HG03575 (cell line): ENCODE measurements around the gene ACP4.

Experiments
- ATAC-seq: cut with Tn5 transposase; IDR thresholded peaks from one replicate; pipeline ENCODE4 v1.9.1; 2021; ENCODE audit not compliant: unreplicated experiment, insufficient number of reproducible peaks, low FRiP score; ENCODE audit errors: extremely low read depth

The ACP4 gene

DNA sequence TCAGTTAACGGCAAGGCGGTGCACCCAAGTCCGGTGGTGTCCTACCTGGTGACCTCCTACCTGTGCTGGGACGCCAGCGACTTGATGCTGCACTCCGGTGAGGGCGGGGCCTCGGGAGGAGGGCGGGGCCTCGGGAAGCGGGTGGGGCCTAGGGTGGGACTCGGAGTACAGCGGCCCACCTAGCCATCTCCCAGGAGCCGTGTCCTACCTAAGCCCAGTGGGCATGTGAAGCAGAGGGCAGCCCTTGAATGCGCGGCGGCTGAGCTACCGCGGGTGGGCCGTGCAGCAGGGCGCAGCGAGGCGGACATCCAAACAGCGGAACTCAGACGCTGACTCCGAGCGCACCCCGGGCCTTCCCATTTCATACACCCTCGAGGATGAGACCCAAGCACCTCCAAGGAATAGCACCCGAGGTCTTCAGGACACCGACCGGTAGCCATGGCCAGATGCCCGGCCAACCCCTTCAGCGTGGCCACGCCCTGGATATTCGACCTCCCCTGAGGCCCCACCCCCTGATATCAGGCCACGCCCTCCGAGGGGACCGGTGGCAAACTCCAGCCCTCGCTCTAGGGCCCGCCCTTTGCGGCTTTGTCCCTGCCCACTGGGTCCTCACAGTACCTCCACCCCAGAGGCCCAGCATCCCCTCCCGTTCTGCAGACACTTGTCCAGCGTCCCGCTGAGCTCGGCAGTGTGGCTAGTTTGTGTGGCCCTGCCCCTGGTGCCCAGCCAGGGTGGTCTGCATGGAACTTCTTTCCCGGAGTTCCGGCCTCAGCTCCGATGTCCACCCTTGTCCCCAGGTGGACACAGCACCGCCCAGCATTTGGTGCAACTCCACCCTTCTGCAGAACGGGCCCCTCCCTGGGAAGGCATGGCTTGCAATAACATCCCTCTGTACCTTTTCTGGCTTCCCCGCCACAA, 28.0 kb downstream of the ACP4 start:
- no peak for ATAC-seq

DNA sequence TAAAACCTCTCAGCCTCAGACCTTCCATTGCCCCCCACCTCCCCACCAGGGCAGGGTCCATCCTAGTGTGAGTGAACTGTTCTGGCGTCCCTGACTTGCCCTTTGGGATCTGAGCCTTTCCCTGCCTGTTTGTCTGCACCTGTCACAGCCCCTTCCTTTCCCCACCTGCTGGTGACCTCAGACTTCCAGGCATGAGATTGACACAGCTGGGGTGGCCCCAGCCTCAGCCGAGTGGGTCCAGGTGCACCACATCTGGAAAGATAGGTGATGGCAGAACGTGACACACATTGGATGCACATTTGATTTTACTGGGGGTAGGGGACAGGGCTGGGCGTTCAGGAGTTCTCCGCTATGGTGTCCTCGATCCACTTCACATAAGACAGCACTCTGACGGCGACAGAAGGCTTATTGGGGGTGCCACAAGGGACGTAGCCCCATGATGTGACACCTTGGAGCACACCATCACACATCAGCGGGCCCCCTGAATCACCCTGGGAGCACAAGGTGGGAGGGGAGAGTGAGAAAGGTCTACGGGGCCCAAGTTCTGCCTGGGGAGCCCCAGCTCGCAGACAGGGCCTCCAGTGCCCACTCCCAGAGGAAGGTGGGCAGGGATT, 28.8 kb downstream of the ACP4 start:
- ATAC-seq = no peak

DNA sequence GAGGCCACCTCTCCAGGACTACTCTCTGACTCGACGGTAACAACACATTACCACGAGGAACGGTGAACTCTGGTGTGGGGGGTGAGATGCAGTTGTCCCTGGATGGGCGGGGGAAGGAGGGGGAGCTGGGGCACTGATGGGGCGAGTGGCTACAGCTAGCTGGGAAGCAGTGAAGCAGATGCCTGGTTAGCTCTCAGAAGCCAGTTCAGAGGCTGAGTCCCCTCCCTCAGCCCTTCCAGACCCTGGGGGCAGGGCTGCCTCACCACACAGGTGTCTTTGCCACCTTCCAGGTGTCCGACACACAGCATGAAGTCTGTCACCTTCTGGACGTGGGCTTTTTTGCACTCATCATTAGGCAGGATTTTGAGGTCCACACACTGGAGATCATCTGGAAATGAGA, 29.4 kb downstream of the ACP4 start:
- ATAC-seq = no peak

DNA sequence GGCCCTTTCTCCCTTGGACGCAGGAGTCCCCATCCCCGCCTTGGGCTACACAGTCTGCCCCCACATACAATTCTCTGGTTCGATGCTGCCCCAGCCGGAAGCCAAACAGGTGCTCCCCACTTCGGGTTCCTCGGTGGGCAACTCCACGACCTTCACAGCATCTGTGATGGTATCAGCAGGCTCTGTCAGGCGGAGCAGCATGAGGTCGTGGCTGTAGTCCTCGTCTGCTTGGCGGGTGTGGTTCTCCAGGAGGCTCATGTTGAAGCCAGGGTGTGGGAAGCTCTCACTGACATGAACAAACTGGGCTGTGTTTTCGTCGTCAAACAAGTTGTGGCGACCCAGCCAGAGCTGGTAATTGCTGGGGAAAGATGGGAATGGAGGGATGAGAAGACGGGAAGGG, 29.9 kb downstream of the ACP4 start:
- no peak for ATAC-seq

DNA sequence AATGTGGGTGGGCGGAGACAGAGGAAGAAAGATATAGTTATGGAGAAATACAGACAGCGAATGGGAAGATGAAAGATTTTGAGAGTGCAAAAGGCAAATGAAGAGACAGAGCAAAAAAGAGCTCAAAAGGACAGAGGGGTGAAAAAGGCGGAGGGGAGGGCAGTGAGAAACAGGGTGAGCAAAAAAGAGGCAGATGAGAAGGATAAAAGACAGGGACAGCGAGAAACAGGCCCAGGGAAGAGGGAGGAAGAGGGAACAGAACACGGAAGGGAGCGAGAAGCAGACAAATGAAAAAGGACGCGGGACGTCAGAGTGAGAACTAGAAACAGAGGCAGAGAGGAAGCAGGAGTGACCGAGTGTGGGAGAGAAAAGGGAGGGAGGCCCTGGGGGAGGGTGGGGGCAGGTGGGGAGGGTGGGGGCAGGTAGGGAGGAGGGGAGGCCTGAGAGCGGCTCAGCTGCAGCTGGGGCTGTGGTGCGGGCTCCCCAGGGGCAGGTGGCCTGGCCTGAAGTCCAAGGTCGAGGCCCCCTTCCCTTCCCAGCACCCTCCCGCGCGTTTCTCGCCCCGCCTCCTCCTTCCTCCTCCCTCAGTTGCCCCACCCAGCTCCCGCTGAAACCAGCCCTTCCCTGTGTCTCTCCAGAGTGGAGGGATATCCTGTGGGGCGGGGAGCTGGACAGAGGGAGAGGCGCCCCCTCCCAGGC, 30.5 kb downstream of the ACP4 start:
- ATAC-seq = no peak

DNA sequence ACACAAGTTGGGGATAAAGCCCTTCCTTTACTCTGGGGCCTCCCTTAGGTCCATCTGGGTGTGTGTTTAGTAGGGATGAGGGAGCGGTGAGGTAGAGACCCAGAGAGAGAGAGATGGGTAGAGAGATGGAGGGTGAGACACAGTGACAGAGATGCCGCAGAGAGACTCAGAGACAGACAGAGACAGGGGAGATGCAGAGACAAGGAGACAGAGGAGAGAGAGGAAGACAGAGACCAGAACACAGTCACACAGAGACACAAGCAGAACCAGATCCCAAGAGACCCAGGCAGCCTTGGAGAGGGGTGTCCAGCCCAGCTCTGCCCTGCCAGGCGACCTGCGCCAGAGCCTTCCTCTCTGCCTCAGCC, 31.0 kb downstream of the ACP4 start:
- ATAC-seq = no peak

DNA sequence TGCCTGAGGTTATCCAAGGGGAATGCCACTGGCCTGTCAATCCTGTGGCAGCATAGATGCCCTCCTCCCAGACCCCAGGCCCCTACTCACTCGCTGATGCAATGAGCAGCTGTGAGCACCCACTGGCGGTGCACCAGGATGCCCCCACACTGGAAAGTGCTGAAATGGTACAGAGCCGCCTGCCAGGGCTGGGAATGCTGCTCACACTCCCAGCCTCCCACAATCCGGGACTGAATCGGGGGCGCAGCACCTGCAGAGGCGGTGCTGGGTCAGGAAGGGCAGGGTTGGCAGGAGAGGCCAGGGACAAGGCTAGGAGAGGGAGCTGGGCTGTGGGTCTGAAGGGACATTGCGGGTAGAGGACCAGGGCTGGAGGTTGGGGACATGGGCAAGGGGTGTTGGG, 31.4 kb downstream of the ACP4 start:
- ATAC-seq = no peak

DNA sequence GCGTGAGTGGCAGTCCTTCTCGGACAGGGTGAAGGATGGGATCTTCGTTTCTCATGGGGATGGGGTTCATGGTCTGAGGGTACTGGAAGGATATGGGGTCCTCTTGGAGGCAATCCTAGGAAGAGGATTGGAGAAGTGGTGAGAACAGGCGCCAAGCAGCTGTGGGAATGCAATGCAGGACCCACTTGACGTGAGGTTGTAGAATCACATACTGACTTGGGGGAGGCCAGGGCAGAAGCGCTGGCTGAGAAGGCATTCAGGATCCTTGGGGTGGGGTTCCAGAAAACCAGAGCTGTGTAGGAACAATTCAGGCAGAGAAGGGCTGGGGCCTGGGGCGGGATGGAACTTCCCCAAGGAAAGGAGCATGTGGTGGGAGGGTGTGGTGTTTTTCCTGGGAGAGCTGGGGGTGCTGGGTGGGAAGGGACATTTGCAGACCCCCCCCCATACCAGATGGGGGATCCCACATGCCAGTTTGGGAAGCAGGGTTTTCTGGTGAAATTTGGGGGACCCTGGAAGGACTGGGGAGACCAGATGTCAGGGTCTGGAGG, 32.5 kb downstream of the ACP4 start:
- no peak for ATAC-seq

DNA sequence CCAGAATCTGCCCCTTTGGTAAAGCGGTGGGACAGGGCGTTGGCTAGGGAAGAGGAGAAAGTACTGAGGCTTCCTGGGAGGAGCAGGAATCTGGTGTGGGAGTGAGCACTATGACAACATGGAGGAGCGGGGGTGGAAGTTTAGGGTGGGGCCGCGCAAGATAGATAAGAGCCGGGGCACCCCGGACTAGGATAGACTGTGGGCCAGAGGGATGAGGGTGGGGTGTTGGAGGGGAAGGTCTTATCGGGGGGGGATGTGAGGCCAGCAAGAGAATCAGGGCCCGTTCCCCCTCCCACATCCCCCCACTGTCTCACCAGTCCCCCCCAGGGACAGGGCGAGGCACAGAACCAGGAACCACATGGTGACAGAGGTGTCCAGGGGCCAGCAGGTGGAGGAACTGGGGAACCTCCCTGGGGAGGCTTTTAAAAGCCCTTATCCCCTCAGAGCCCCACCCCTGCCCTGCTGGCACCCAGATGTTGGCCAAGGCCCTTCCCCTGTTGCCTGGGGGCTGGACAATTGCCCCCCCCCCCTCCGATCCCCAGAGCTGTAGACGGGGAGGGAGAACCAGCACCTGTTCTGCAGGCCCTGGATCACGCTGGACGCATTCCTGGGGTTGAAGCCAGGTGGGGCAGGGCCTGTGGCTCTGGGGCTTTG, 33.3 kb downstream of the ACP4 start, which contains the start of gene KLK1:
Gene KLK1 (minus strand): TSS at position 399 of the 654 bp plus-strand sequence. CDS start 39 bp downstream, at position 360.
- ATAC-seq = no peak

DNA sequence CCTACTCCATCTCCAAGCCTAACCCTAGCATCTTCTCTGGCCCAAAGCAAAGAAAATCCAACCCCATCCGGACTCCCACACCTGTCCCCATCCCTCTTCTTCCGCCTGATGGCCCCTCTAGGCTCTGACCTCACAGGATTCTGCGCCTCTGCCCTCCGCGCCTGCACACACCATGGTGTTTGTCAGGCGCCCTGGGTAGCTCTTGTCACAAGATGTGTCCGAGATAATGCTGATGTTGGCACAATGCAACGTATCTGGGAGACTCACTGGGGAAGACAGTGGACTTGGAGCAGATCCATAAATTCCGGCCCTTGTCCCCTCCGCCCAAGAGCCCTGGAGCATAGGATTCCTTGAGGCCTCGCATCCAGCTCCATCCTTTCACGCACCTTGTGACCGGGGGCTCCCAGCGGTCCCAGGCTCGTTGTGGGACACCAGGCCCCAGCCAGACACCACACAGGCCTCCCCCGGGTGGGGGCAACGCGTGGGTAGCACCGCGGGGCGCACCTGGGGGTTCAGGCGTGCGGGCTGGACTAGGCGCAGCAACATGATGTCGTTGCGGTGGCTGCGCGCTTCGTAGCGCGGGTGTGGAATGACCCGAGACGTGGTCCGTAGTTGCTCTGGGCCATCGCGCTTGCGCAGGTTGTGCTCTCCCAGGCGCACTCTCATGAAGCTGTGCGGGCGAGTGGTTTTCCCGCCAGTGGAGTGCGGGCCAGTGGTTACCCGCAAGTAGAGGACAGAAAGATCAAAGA, 36.5 kb downstream of the ACP4 start:
- no peak for ATAC-seq

DNA sequence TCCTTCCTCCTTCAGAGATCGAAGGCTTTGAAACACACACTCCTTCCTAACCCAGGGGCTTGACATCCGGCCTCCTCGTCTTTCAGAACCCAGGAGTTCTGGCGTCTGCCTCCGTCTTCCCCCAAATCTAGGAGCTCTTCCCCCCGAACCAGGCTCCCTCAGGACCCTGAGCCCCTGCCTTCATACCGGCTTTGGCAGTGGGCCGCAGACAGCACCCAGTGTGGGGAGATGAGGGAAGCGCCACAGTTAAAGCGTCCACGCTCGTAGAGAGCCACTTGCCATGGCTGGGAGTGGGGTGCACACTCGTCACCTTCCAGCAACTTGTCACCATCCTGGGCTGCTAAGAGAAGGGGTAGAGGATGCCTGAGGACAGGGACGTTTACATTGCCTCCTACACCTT, 37.3 kb downstream of the ACP4 start:
- ATAC-seq = no peak

DNA sequence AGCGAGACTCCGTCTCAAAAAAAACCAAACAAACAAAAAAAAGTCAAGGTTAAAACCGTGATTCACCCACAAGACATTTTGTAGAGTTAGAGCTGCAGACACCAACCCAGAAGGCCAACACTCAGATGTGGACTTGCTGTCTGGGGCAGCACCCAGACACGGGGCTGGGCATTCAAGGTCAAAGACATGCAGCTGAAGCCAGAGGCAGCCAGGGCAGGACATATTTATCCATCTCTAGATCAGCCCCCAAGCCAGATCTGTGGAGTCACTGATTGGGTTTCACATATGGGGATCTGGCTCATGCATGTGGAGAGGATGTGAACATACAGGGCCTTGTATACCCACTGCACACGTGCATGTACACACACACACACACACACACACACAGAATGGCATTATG, 39.6 kb downstream of the ACP4 start:
- ATAC-seq = no peak

DNA sequence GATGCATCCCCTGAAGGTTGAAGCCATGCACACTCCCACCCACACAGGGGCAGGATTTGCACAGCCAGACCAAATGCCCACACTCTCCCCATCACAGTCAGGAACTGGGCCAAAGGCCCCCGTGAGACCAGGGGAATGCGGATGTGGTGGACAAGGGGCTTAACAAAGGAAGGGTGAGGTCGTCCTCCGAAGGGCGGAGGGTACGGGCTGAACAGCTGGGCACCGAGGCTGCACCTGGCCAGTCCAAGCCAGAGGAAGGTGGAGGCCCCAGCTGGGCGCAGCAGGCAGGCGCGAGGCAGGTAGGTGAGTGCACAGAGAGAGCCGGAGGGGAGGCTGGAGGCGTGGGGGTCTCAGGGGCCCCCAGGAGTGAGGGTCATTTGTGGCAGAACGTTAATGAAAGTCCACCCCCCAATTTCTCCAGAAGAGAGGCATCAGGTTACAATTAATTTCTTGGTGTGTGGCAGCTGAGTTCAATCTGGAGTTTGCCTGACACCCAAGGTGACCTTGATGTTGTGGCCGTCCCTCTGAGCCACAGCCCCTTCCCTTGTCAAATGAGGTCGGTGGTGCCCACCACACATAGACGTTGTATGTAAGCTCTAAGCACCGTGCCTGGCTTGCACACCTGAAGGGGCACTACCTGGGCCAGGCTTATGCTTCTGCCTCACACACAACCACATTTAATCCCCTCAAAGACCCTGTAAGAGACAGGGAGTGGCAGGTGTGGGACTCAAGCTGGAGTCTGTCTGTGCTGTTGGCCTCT, 40.2 kb downstream of the ACP4 start:
- no peak for ATAC-seq

DNA sequence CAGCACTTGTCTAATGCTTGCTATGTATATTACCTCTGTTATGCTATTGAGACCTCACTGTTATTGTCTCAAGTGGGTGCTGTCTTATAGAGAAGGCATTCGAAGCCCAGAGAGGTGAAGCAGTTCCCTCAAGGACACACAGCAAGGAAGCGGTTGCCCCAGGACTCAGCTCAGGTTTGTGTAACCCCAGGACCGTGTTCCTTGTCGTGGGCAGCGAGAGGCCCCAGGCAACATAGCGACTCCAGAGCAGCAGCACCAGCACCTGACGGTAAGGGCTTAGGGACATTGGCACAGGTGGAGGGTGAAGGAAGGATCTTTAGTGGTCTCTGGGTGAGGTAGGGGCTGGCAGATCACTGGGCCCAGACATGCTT, 40.8 kb downstream of the ACP4 start:
- ATAC-seq = no peak

DNA sequence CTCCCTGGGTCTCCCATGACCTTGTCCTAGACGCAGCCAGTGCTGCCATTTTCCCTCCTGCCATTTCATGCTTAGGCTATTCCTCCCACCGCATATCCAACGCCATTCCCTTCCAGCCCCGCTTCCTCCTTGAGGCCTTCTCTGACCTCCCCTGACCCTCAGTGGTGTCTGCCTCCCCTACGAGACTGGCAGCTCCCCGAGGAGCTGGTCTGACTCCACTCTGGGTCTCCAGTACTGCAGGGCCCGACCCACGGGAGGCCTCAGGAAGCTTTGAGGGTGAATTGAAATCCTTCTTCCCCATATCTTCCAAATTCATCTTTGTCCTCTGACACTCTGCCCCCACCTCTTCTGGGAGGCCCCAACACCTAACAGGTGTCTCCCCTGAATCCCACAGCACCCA, 42.5 kb downstream of the ACP4 start:
- no peak for ATAC-seq

DNA sequence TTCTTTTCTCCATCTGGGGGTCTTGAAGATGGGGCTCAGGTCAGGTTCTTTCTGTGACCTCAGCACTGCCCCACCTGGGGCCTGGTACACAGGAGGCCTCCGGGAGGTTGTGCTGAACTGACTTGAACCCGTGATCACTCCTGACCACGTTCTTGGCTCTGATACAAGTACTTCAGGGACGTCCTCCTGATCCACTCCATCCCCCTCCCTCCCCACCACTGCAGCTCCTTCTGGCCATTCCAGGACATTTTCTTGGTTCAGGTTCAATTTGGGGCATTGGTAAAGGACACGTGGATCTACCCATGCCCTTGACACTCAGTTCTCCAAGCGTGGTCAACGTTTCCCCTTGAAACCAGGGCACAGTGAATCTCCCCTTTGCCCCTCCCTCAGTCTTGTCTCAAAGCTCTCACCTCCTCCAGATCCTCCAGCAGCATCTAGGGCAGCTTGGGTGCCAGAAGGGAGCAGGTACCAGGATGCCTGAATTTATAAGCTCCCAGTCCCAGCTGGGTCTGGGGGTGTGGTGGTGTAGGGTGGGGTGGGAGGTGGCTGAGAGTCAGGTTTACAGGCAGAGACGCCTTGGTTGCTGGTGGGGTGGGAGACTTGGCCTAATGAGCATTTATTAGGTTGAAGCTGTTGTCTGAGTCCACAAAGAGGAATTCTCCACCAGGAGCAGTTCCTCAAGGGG, 43.0 kb downstream of the ACP4 start, which contains the start of gene KLK15:
Gene KLK15 (minus strand): TSS at position 458 of the 685 bp plus-strand sequence. CDS start 2,082 bp downstream, outside the sequence.
- ATAC-seq = no peak

DNA sequence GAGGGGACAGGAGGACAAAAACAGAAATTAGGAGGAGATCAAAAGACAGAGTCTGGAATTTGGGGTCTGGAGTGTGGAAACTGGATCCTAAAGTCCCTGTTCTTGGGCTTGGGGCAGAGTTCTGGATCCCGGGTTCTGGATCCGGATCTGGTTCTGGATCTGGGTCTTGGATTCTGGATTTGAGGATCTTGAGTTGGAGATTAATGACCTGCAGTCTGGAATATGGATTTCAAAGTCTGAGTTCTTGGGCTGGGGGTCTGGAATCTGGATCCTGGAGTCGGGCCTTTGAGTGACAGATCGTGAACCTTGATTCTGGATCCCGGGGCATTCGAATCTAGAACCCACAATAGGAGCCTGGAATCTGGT, 43.6 kb downstream of the ACP4 start:
- no peak for ATAC-seq
